ENCODE data around the gene HINFP.
"Not testable (repeated sequence)": the region's sequence is repeated elsewhere in the genome, so short reads cannot be mapped to it uniquely, and the experiment has no call there.

HINFP gene

GRCh38 chr11:119161871-119162270, 40.5 kb downstream of the HINFP start:
- Histone ChIP-seq H3K9me3 (ENCODE audit: control insufficient read depth, low read length) (no peaks in the 10 kb centered on the region), H3K27ac (ENCODE audit: low read length, poor library complexity, severe bottlenecking) (no peak overlapping the region), H2BK12ac (ENCODE audit: low read length in 2 of 2) (no peak overlapping the region), H3K4me1 (ENCODE audit: control insufficient read depth, insufficient read depth, low read depth, low read length) (peaks cover 4% of the 10 kb centered on the region), H2BK15ac (ENCODE audit: low read depth, poor library complexity, severe bottlenecking) (no peak overlapping the region), H3K18ac (ENCODE audit: low read depth in 1 of 2, low read length in 2 of 2) (no peak overlapping the region), H2AK5ac (ENCODE audit: low read length, severe bottlenecking) (no peak overlapping the region), H3K79me1 (replicated peaks; ENCODE audit: low read length, poor library complexity, severe bottlenecking) (no peaks in the 10 kb centered on the region), H3K14ac (ENCODE audit: low read length in 2 of 2) (peak overlapping the region in 1 of 2 experiments; percentile 59), H4K91ac (ENCODE audit: low read length) (no peak overlapping the region), H2BK120ac (ENCODE audit: low read depth, low read length) (no peak overlapping the region), H4K8ac (ENCODE audit: low read length) (no peak overlapping the region), H2AFZ (ENCODE audit: low read depth, low read length) (no peak overlapping the region), H3K9ac (ENCODE audit: low read length) (no peak overlapping the region), H3K4me3 (ENCODE audit: insufficient read depth in 1 of 2, low read depth in 1 of 2, low read length in 2 of 2) (no peak overlapping the region), H3K4ac (ENCODE audit: low read depth in 1 of 2, low read length in 2 of 2) (no peak overlapping the region), H3K23ac (ENCODE audit: low read length in 2 of 2) (no peak overlapping the region), H2BK5ac (ENCODE audit: low read depth, low read length, poor library complexity, severe bottlenecking) (no peak overlapping the region), H3K27me3 (ENCODE audit: control insufficient read depth in 1 of 2, insufficient read depth in 1 of 2, low read length in 2 of 2) (peaks cover 24 to 36% of the 10 kb centered on the region in 2 experiments), H3K4me2 (ENCODE audit: low read length, poor library complexity, severe bottlenecking) (no peak overlapping the region), H3K36me3 (ENCODE audit: control insufficient read depth in 1 of 2, insufficient read depth in 2 of 2, low read depth in 1 of 2, low read length in 2 of 2) (no peaks in the 10 kb centered on the region)
- WGBS = 93% methylated on average over 4 of the region's 8 CpGs
- no peak for DNase-seq

GRCh38 chr11:119166368-119167076, 45.1 kb downstream of the HINFP start:
- Histone ChIP-seq H2BK12ac (ENCODE audit: low read length in 2 of 2) (no peak overlapping the region), H3K79me1 (replicated peaks; ENCODE audit: low read length, poor library complexity, severe bottlenecking) (no peaks in the 10 kb centered on the region), H2BK15ac (ENCODE audit: low read depth, poor library complexity, severe bottlenecking) (no peak overlapping the region), H2BK120ac (ENCODE audit: low read depth, low read length) (no peak overlapping the region), H3K27ac (ENCODE audit: low read length, poor library complexity, severe bottlenecking) (peak overlapping the region; percentile 39), H3K23ac (ENCODE audit: low read length in 2 of 2) (no peak overlapping the region), H3K4me1 (ENCODE audit: control insufficient read depth, insufficient read depth, low read depth, low read length) (peaks cover 11% of the 10 kb centered on the region), H2AFZ (ENCODE audit: low read depth, low read length) (no peak overlapping the region), H3K18ac (ENCODE audit: low read depth in 1 of 2, low read length in 2 of 2) (no peak overlapping the region), H4K91ac (ENCODE audit: low read length) (no peak overlapping the region), H2BK5ac (ENCODE audit: low read depth, low read length, poor library complexity, severe bottlenecking) (no peak overlapping the region), H3K4me2 (ENCODE audit: low read length, poor library complexity, severe bottlenecking) (no peak overlapping the region), H2AK5ac (ENCODE audit: low read length, severe bottlenecking) (no peak overlapping the region), H4K8ac (ENCODE audit: low read length) (no peak overlapping the region), H3K4me3 (ENCODE audit: insufficient read depth in 1 of 2, low read depth in 1 of 2, low read length in 2 of 2) (no peak overlapping the region), H3K27me3 (ENCODE audit: control insufficient read depth in 1 of 2, insufficient read depth in 1 of 2, low read length in 2 of 2) (peaks cover 9 to 15% of the 10 kb centered on the region in 2 experiments), H3K9me3 (ENCODE audit: control insufficient read depth, low read length) (no peaks in the 10 kb centered on the region), H3K36me3 (ENCODE audit: control insufficient read depth in 1 of 2, insufficient read depth in 2 of 2, low read depth in 1 of 2, low read length in 2 of 2) (peaks cover 0 to 2% of the 10 kb centered on the region in 2 experiments), H3K14ac (ENCODE audit: low read length in 2 of 2) (no peak overlapping the region), H3K4ac (ENCODE audit: low read depth in 1 of 2, low read length in 2 of 2) (no peak overlapping the region), H3K9ac (ENCODE audit: low read length) (no peak overlapping the region)
- 48% methylated on average over 8 of the region's 8 CpGs for WGBS
- DNase-seq = peak; percentile 51

GRCh38 chr11:119167077-119167458, 45.7 kb downstream of the HINFP start:
- not testable (repeated sequence) for H3K79me1 ChIP-seq (replicated peaks; ENCODE audit: low read length, poor library complexity, severe bottlenecking); H2BK5ac ChIP-seq (ENCODE audit: low read depth, low read length, poor library complexity, severe bottlenecking); H3K14ac ChIP-seq (ENCODE audit: low read length in 2 of 2); H3K27me3 ChIP-seq (ENCODE audit: control insufficient read depth in 1 of 2, insufficient read depth in 1 of 2, low read length in 2 of 2); H2BK15ac ChIP-seq (ENCODE audit: low read depth, poor library complexity, severe bottlenecking); H4K8ac ChIP-seq (ENCODE audit: low read length); DNase-seq; H2BK12ac ChIP-seq (ENCODE audit: low read length in 2 of 2); H3K36me3 ChIP-seq (ENCODE audit: control insufficient read depth in 1 of 2, insufficient read depth in 2 of 2, low read depth in 1 of 2, low read length in 2 of 2); H3K27ac ChIP-seq (ENCODE audit: low read length, poor library complexity, severe bottlenecking); H3K9me3 ChIP-seq (ENCODE audit: control insufficient read depth, low read length); H4K91ac ChIP-seq (ENCODE audit: low read length); H2AFZ ChIP-seq (ENCODE audit: low read depth, low read length); H3K4ac ChIP-seq (ENCODE audit: low read depth in 1 of 2, low read length in 2 of 2); H3K23ac ChIP-seq (ENCODE audit: low read length in 2 of 2); H3K4me3 ChIP-seq (ENCODE audit: insufficient read depth in 1 of 2, low read depth in 1 of 2, low read length in 2 of 2); H2BK120ac ChIP-seq (ENCODE audit: low read depth, low read length); H3K9ac ChIP-seq (ENCODE audit: low read length); H3K18ac ChIP-seq (ENCODE audit: low read depth in 1 of 2, low read length in 2 of 2); H3K4me2 ChIP-seq (ENCODE audit: low read length, poor library complexity, severe bottlenecking); H2AK5ac ChIP-seq (ENCODE audit: low read length, severe bottlenecking)
- peaks cover 11% of the 10 kb centered on the region for H3K4me1 ChIP-seq (ENCODE audit: control insufficient read depth, insufficient read depth, low read depth, low read length)
- 86% methylated on average over 10 of the region's 10 CpGs for WGBS

GRCh38 chr11:119167933-119168332, 46.6 kb downstream of the HINFP start:
- Histone ChIP-seq H3K36me3 (ENCODE audit: control insufficient read depth in 1 of 2, insufficient read depth in 2 of 2, low read depth in 1 of 2, low read length in 2 of 2) (peaks cover 2 to 10% of the 10 kb centered on the region in 2 experiments), H3K9me3 (ENCODE audit: control insufficient read depth, low read length) (no peaks in the 10 kb centered on the region), H2BK15ac (ENCODE audit: low read depth, poor library complexity, severe bottlenecking) (no peak overlapping the region), H4K8ac (ENCODE audit: low read length) (peak overlapping the region; percentile 10), H3K79me1 (replicated peaks; ENCODE audit: low read length, poor library complexity, severe bottlenecking) (no peaks in the 10 kb centered on the region), H3K4me3 (ENCODE audit: insufficient read depth in 1 of 2, low read depth in 1 of 2, low read length in 2 of 2) (peak overlapping the region in 1 of 2 experiments; percentile 89), H3K4me2 (ENCODE audit: low read length, poor library complexity, severe bottlenecking) (no peak overlapping the region), H3K4me1 (ENCODE audit: control insufficient read depth, insufficient read depth, low read depth, low read length) (peaks cover 11% of the 10 kb centered on the region), H3K14ac (ENCODE audit: low read length in 2 of 2) (no peak overlapping the region), H2AFZ (ENCODE audit: low read depth, low read length) (peak overlapping the region; percentile 66), H3K23ac (ENCODE audit: low read length in 2 of 2) (no peak overlapping the region), H3K9ac (ENCODE audit: low read length) (peak overlapping the region; percentile 93), H3K27me3 (ENCODE audit: control insufficient read depth in 1 of 2, insufficient read depth in 1 of 2, low read length in 2 of 2) (peaks cover 0 to 6% of the 10 kb centered on the region in 2 experiments), H3K18ac (ENCODE audit: low read depth in 1 of 2, low read length in 2 of 2) (no peak overlapping the region), H2AK5ac (ENCODE audit: low read length, severe bottlenecking) (peak overlapping the region; percentile 1), H2BK120ac (ENCODE audit: low read depth, low read length) (no peak overlapping the region), H4K91ac (ENCODE audit: low read length) (no peak overlapping the region), H2BK5ac (ENCODE audit: low read depth, low read length, poor library complexity, severe bottlenecking) (no peak overlapping the region), H3K27ac (ENCODE audit: low read length, poor library complexity, severe bottlenecking) (no peak overlapping the region), H2BK12ac (ENCODE audit: low read length in 2 of 2) (peak overlapping the region; percentile 14 to 75), H3K4ac (ENCODE audit: low read depth in 1 of 2, low read length in 2 of 2) (peak overlapping the region in 1 of 2 experiments; percentile 64)
- WGBS = 92% methylated on average over 5 of the region's 6 CpGs
- no peak for DNase-seq

Data from mesenchymal stem cell (in vitro differentiated cells and primary cell).